Measurements from ENCODE around the gene DST. TPM values are rescaled to one million over a fixed set of nuclear protein-coding genes. Genes with fewer than 3 reads are reported as not detected.

Gene DST
- total RNA-seq, 1 donor = 573 TPM

- Histone ChIP-seq H3K36me3 (ENCODE audit: insufficient read depth, low read length) (no peaks in the 10 kb centered on the region), H3K27ac (ENCODE audit: low read depth, low read length) (no peak overlapping the region), H3K9me3 (ENCODE audit: low read depth, low read length) (no peaks in the 10 kb centered on the region), H3K27me3 (ENCODE audit: insufficient read depth, low read length) (no peaks in the 10 kb centered on the region), H2AFZ (ENCODE audit: low read length) (no peak overlapping the region), H3K79me2 (ENCODE audit: insufficient read depth, low read length) (peaks cover 94% of the 10 kb centered on the region), H4K20me1 (ENCODE audit: insufficient read depth, low read length) (peaks cover 12% of the 10 kb centered on the region), H3K4me2 (ENCODE audit: insufficient read depth, low read length) (no peak overlapping the region), H3K4me1 (ENCODE audit: insufficient read depth, low read length) (peaks cover 47% of the 10 kb centered on the region), H3K4me3 (ENCODE audit: insufficient read depth, low read length) (no peak overlapping the region)
- no peak for DNase-seq (ENCODE audit: insufficient read length, low spot score, missing footprints)
- TF ChIP-seq CTCF (IDR thresholded peaks at IDR 0.05; ENCODE audit: extremely low read depth, low read depth, low read length) = no peak
Measured at GRCh38 chr6:56686429-56686828, 43.7 kb upstream of the DST start.

GRCh38 chr6:56685994-56686393 lies 43.3 kb upstream of the DST start:
- Histone ChIP-seq H3K27me3 (ENCODE audit: insufficient read depth, low read length) (no peaks in the 10 kb centered on the region), H2AFZ (ENCODE audit: low read length) (no peak overlapping the region), H3K4me3 (ENCODE audit: insufficient read depth, low read length) (no peak overlapping the region), H3K79me2 (ENCODE audit: insufficient read depth, low read length) (peaks cover 94% of the 10 kb centered on the region), H3K9me3 (ENCODE audit: low read depth, low read length) (no peaks in the 10 kb centered on the region), H3K27ac (ENCODE audit: low read depth, low read length) (no peak overlapping the region), H3K4me1 (ENCODE audit: insufficient read depth, low read length) (peaks cover 42% of the 10 kb centered on the region), H3K36me3 (ENCODE audit: insufficient read depth, low read length) (no peaks in the 10 kb centered on the region), H4K20me1 (ENCODE audit: insufficient read depth, low read length) (peaks cover 14% of the 10 kb centered on the region), H3K4me2 (ENCODE audit: insufficient read depth, low read length) (no peak overlapping the region)
- no peak for TF ChIP-seq CTCF (IDR thresholded peaks at IDR 0.05; ENCODE audit: extremely low read depth, low read depth, low read length)
- DNase-seq (ENCODE audit: insufficient read length, low spot score, missing footprints) = no peak

GRCh38 chr6:56685102-56685733 lies 42.5 kb upstream of the DST start:
- TF ChIP-seq CTCF (IDR thresholded peaks at IDR 0.05; ENCODE audit: extremely low read depth, low read depth, low read length) = no peak
- Histone ChIP-seq H3K36me3 (ENCODE audit: insufficient read depth, low read length) (no peaks in the 10 kb centered on the region), H2AFZ (ENCODE audit: low read length) (no peak overlapping the region), H3K4me1 (ENCODE audit: insufficient read depth, low read length) (peaks cover 35% of the 10 kb centered on the region), H3K79me2 (ENCODE audit: insufficient read depth, low read length) (peaks cover 94% of the 10 kb centered on the region), H3K4me2 (ENCODE audit: insufficient read depth, low read length) (no peak overlapping the region), H3K27ac (ENCODE audit: low read depth, low read length) (peak overlapping the region; percentile 11), H3K4me3 (ENCODE audit: insufficient read depth, low read length) (no peak overlapping the region), H3K9me3 (ENCODE audit: low read depth, low read length) (no peaks in the 10 kb centered on the region), H4K20me1 (ENCODE audit: insufficient read depth, low read length) (peaks cover 14% of the 10 kb centered on the region), H3K27me3 (ENCODE audit: insufficient read depth, low read length) (no peaks in the 10 kb centered on the region)
- no peak for DNase-seq (ENCODE audit: insufficient read length, low spot score, missing footprints)

- Histone ChIP-seq H3K79me2 (ENCODE audit: insufficient read depth, low read length) (peaks cover 94% of the 10 kb centered on the region), H3K4me3 (ENCODE audit: insufficient read depth, low read length) (no peak overlapping the region), H3K4me1 (ENCODE audit: insufficient read depth, low read length) (peaks cover 28% of the 10 kb centered on the region), H3K4me2 (ENCODE audit: insufficient read depth, low read length) (peak overlapping the region; percentile 36), H3K36me3 (ENCODE audit: insufficient read depth, low read length) (no peaks in the 10 kb centered on the region), H3K27ac (ENCODE audit: low read depth, low read length) (peak overlapping the region; percentile 76), H2AFZ (ENCODE audit: low read length) (no peak overlapping the region), H3K27me3 (ENCODE audit: insufficient read depth, low read length) (no peaks in the 10 kb centered on the region), H3K9me3 (ENCODE audit: low read depth, low read length) (no peaks in the 10 kb centered on the region), H4K20me1 (ENCODE audit: insufficient read depth, low read length) (peaks cover 14% of the 10 kb centered on the region)
- no peak for DNase-seq (ENCODE audit: insufficient read length, low spot score, missing footprints)
- TF ChIP-seq CTCF (IDR thresholded peaks at IDR 0.05; ENCODE audit: extremely low read depth, low read depth, low read length) = no peak
Measured at GRCh38 chr6:56684342-56685101, 41.8 kb upstream of the DST start.
